Measurements from ENCODE around the gene ASTN2.

Gene ASTN2

GRCh38 chr9:116685166-116685565 is 729.7 kb downstream of the ASTN2 start:
- DNase-seq: no peak

GRCh38 chr9:116683535-116683934 is 731.3 kb downstream of the ASTN2 start:
- no peak for DNase-seq

GRCh38 chr9:116674210-116674980 is 740.5 kb downstream of the ASTN2 start:
- DNase-seq: no peak

- peak; percentile 16 for DNase-seq
These were observed 741.5 kb downstream of the ASTN2 start for GRCh38 chr9:116673375-116673774.

- DNase-seq: no peak
These were observed 743.3 kb downstream of the ASTN2 start for GRCh38 chr9:116671605-116672004.

- peak; percentile 24 for DNase-seq
These were observed 745.7 kb downstream of the ASTN2 start for GRCh38 chr9:116668970-116669695.

- DNase-seq: no peak
These were observed 751.3 kb downstream of the ASTN2 start for GRCh38 chr9:116663581-116663980.

- DNase-seq: no peak
These were observed 752.1 kb downstream of the ASTN2 start for GRCh38 chr9:116662646-116663310.

- DNase-seq: peak; percentile 74
These were observed 753.6 kb downstream of the ASTN2 start for GRCh38 chr9:116661037-116661954.

- DNase-seq: no peak
These were observed 756.6 kb downstream of the ASTN2 start for GRCh38 chr9:116658265-116658664.

- no peak for DNase-seq
These were observed 757.9 kb downstream of the ASTN2 start for GRCh38 chr9:116656977-116657376.

GRCh38 chr9:116656501-116656971 is 758.3 kb downstream of the ASTN2 start:
- no peak for DNase-seq

GRCh38 chr9:116654059-116654355 is 760.9 kb downstream of the ASTN2 start:
- no peak for DNase-seq

- DNase-seq: no peak
These were observed 761.4 kb downstream of the ASTN2 start for GRCh38 chr9:116653348-116654058.

- no peak for DNase-seq
These were observed 767.4 kb downstream of the ASTN2 start for GRCh38 chr9:116647515-116647809.

- peak; percentile 69 for DNase-seq
These were observed 768.0 kb downstream of the ASTN2 start for GRCh38 chr9:116646661-116647514.

- DNase-seq: peak; percentile 87
These were observed 770.7 kb downstream of the ASTN2 start for GRCh38 chr9:116644091-116644688.

- peak; percentile 78 for DNase-seq
These were observed 771.2 kb downstream of the ASTN2 start for GRCh38 chr9:116643691-116644090.

GRCh38 chr9:116641292-116642059 is 773.4 kb downstream of the ASTN2 start:
- DNase-seq: no peak

- DNase-seq: peak; percentile 82
These were observed 775.6 kb downstream of the ASTN2 start for GRCh38 chr9:116639251-116639741.

All from fibroblast of skin of right quadriceps (primary cell).